ENCODE results near the gene TUBB6.

TUBB6 gene

GRCh38 chr18:12366379-12366778 lies 58.3 kb downstream of the TUBB6 start:
- no peak overlapping the region for H3K4me3 ChIP-seq (replicated peaks; ENCODE audit: low read depth, low read length)
- DNase-seq (ENCODE audit: extremely low read depth, low read depth), result no peak
- TF ChIP-seq CTCF (IDR thresholded peaks at IDR 0.05; ENCODE audit: low read depth, low read length, missing control alignments), result no peak

- H3K4me3 ChIP-seq (replicated peaks; ENCODE audit: low read depth, low read length), result no peak overlapping the region
- no peak for DNase-seq (ENCODE audit: extremely low read depth, low read depth)
- TF ChIP-seq CTCF (IDR thresholded peaks at IDR 0.05; ENCODE audit: low read depth, low read length, missing control alignments), result no peak
Measured at GRCh38 chr18:12366784-12367183, 58.7 kb downstream of the TUBB6 start.

- H3K4me3 ChIP-seq (replicated peaks; ENCODE audit: low read depth, low read length), result no peak overlapping the region
- DNase-seq (ENCODE audit: extremely low read depth, low read depth), result no peak
- no peak for TF ChIP-seq CTCF (IDR thresholded peaks at IDR 0.05; ENCODE audit: low read depth, low read length, missing control alignments)
Measured at GRCh38 chr18:12369211-12369610, 61.2 kb downstream of the TUBB6 start.

GRCh38 chr18:12371590-12371989 lies 63.5 kb downstream of the TUBB6 start:
- DNase-seq (ENCODE audit: extremely low read depth, low read depth), result no peak
- H3K4me3 ChIP-seq (replicated peaks; ENCODE audit: low read depth, low read length), result no peak overlapping the region
- no peak for TF ChIP-seq CTCF (IDR thresholded peaks at IDR 0.05; ENCODE audit: low read depth, low read length, missing control alignments)

- H3K4me3 ChIP-seq (replicated peaks; ENCODE audit: low read depth, low read length), result no peak overlapping the region
- DNase-seq (ENCODE audit: extremely low read depth, low read depth), result no peak
Measured at GRCh38 chr18:12372406-12372805, 64.4 kb downstream of the TUBB6 start.

GRCh38 chr18:12373116-12373770 lies 65.2 kb downstream of the TUBB6 start:
- no peak for DNase-seq (ENCODE audit: extremely low read depth, low read depth)
- H3K4me3 ChIP-seq (replicated peaks; ENCODE audit: low read depth, low read length), result no peak overlapping the region
- no peak for TF ChIP-seq CTCF (IDR thresholded peaks at IDR 0.05; ENCODE audit: low read depth, low read length, missing control alignments)

More at GRCh38 chr18:12372406-12372805, 64.4 kb downstream of the TUBB6 start:
- TF ChIP-seq CTCF (IDR thresholded peaks at IDR 0.05; ENCODE audit: low read depth, low read length, missing control alignments), result no peak

- no peak overlapping the region for H3K4me3 ChIP-seq (replicated peaks; ENCODE audit: low read depth, low read length)
- no peak for TF ChIP-seq CTCF (IDR thresholded peaks at IDR 0.05; ENCODE audit: low read depth, low read length, missing control alignments)
Measured at GRCh38 chr18:12373771-12374116, 65.7 kb downstream of the TUBB6 start.

More at GRCh38 chr18:12373771-12374116, 65.7 kb downstream of the TUBB6 start:
- no peak for DNase-seq (ENCODE audit: extremely low read depth, low read depth)

All from HFF-Myc (cell line).